GM18508 (cell line): ENCODE data around the gene BCAS4.
"Not testable (repeated sequence)": the region's sequence is repeated elsewhere in the genome, so short reads cannot be mapped to it uniquely, and the experiment has no call there.

Source experiments
- ATAC-seq: cut with Tn5 transposase; IDR thresholded peaks from one replicate; pipeline ENCODE4 v1.9.1; 2021; ENCODE audit warnings: moderate number of reproducible peaks; ENCODE audit not compliant: insufficient read depth, unreplicated experiment

The BCAS4 gene

GRCh38 chr20:50794181-50794845, 548 bp upstream of the BCAS4 start:
- ATAC-seq = no peak

DNA sequence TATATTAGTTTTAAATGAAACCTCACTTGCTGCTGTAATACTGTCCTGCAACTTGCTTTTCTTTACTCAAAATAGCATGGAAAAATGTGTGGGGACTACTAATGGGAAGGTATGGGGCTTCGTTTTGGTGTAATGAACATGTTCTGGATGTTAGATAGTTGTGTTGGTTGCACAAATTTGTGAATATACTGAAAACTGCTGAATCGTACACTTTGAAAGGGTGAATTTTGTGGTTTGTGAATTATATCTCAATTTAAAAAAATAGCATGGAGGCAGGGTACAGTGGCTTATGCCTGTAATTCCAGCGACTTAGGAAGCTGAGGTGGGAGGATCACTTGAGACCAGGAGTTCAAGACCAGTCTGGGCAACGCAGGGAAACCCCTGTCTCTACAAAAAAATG, 2.3 kb downstream of the BCAS4 start:
- ATAC-seq = no peak

DNA sequence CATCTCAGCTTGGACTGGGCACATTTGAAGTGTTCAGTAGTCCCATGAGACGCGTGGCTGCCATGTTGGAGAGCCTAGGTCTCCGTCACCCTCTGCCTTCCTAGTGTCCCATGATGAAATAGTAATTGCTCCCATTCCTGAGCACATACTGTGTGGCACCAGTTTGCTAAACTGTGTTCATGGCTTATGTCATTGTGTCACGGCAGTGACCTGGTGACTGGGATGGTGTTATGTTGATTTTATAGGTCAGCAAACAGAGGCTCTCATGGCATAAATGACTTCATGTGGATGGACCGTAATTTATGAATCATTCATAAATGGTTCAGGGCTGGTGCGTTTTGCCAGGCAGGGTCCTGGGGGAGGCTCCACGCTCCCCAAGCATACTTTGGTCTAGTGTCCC, 3.8 kb downstream of the BCAS4 start:
- no peak for ATAC-seq

DNA sequence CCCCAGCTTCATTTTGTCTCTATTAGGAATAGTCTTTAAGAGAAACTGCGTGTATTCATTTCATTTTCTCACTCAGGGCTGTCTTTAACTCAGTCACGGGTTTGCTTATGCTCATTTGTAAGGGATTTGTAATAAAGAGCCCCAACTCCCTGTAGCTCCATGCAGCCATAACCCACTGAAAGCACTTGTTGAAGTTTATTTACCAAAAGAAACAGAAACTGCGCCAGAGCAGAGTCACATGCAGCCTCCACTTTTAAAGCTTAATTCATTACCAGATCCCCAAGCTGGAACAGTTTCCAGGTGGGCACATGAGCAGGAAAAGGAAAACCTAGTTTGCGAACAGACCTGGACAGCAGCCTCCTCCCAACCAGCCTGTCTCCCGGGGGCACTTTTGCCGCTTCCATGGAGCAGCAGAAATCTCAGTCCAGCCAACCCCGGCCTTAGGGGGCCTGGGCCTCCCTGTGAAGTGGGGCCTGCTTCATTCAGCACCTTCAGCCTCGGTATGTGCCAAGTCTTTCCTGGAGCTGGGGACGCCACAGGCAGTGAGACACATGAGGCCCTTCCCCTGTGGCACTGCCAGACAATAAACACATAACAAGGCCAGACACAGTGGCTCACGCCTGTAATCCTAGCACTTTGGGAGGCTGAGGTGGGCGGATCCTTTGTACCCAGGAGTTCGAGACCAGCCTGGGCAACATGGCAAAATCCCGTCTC, 4.5 kb downstream of the BCAS4 start:
- no peak for ATAC-seq

- peak; percentile 27 for ATAC-seq
Measured at GRCh38 chr20:50799890-50800550, 5.2 kb downstream of the BCAS4 start.

GRCh38 chr20:50800986-50801746, 6.3 kb downstream of the BCAS4 start:
- ATAC-seq = not testable (repeated sequence)

GRCh38 chr20:50801747-50802125, 6.9 kb downstream of the BCAS4 start:
- no peak for ATAC-seq

GRCh38 chr20:50802289-50802688, 7.4 kb downstream of the BCAS4 start:
- no peak for ATAC-seq

GRCh38 chr20:50804437-50805348, 9.8 kb downstream of the BCAS4 start:
- no peak for ATAC-seq

GRCh38 chr20:50805349-50805684, 10.5 kb downstream of the BCAS4 start:
- no peak for ATAC-seq

DNA sequence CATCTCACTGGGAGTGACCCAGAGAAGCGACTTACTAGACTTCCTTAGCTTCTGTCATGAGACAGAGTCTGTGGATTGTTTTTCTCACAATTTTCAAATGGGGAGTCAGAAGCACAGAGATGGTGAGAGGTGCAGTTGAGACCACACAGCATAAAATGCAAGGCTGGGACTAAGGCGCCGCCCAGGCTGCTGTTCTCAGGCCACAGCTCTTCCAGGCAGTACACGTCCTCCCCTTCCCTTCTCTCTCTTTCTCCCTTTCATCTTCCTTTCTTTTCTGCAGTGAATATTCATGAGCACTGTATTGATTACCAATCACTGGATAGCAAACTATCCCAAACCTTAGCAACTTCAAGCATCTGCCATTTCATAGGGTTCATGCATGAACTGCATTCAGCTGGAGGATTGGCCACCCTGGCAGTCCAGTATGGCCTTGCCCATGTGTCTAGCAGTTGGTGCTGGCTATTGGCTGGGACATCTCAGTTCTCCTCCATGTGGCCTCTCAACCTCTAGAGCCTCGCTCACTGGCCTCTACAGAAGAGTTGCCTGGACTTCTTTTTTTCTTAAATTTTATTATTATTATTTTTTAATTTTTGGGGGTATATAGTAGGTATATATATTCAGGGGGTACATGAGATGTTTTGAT, 11.4 kb downstream of the BCAS4 start:
- no peak for ATAC-seq

- ATAC-seq = no peak
Measured at GRCh38 chr20:50810063-50810462, 15.2 kb downstream of the BCAS4 start.

GRCh38 chr20:50810842-50811241, 16.0 kb downstream of the BCAS4 start:
- ATAC-seq = no peak

DNA sequence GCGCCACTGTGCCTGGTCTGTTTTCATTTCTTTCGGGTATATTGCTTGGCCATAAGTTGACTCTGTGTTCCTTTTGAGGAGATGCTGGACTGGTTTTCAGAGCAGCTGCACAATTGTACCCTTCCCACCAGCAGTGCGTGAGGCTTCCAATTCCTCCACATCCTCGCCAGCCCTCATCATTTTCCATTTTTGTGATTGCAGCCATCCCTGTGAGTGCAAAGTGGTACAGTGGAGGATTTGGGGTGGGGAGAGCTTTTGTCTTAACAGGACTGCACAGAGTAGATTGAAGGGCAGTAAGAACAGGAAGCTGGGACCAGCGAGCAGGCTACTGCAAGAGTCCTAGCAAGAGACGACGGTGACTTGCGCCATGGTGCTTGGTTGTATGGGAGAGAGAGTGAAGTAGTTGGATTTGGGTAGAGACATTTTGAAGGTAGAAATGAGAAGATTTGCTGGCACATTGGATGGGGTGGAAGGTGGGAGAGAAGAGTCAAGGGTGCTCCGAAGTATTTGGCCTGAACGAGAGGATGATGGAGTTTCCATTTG, 18.3 kb downstream of the BCAS4 start:
- ATAC-seq = no peak

DNA sequence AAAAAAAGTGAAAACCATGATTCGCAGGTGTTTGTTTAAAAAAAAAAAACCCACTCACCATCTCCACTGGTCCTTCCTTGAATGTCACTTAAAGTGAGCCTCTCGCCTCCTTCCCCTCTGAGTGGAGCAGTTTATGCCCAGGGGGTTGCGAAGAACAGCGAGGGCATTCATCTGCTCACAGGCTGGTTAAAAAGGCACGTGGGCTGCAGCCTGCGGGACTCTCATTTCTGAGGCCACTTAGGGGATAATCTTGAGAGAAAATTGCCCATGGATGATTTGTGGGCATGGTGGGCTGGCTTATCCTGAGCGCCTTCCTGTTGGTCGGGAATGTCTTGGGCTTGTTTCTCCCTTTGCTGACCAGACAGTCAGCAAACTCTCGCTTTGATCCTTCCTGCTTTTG, 18.9 kb downstream of the BCAS4 start:
- no peak for ATAC-seq

DNA sequence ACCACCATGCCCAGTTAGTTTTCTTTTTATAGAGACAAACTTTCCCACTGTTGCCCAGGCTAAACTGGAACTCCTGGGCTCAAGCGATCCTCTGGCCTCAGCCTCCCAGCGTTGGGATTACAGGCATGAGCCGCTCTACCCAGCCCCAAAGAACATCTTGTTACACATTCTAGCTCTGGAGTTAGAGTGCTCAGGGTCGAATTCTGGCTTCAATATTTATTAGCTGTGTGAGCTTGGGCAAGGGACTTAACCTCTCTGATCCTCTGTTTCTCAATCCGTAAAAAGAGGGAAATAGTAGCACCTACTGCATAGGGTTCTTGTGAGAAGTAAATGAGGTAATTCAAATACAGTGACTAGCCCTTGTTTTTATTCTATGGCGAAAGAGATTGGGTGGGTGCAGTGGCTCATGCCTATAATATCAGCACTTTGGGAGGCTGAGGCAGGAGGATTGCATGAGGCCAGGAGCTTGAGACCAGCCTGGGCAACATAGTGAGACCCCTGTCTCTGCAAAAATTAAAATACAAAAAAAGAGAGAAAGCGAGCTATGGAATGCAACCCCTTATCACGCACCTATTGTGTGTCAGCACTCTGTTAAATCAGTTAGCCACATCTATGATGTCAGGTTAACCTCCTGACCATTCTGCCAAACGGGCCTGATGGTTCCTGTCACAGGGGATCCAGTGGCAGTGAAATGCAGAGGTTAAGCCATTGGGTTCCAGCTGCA, 19.7 kb downstream of the BCAS4 start:
- ATAC-seq = no peak

DNA sequence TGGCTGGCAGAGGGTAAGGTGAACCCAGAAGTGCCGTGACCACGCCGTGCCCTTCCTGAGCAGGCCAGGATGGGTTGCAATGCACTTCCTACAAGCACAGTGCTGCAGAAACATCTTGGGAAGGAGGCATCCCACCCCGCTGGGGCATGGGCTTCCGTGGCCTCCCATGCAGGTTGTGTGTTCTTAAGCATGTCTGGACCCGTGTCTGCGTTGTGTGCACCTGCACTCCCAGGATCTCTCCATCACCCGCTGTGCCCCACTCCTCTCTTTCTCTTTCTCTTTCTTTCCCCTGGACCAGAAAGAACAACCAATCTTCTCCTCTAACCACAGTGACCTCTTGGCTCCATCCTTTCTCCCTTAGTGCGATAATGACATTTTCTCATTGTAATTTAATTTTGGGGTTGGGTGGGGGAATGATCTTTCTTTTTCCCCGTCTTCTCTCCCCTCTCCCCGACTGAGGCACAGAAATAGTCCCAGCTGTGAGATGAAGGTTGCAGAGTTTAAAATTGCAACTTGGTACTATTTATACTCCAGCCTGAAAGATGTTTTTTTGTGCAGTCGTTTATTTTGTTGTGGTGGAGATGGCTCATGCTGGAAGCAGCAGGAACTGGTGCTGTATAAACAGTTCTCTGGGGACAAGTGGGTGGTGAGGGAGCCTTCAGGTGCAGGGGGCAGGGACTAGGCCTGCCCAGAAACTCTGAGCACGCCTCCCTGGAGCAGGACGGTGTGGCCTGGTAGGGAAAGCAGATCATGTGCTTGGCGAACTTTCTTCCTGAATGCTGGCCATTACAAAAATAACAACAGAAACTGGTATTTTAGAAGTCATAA, 20.5 kb downstream of the BCAS4 start:
- ATAC-seq = peak; percentile 35

- no peak for ATAC-seq
Measured at GRCh38 chr20:50817776-50818172, 22.9 kb downstream of the BCAS4 start.
